Nephron (organoid): ENCODE data around the gene PEX5L.

ENCODE experiments used
- H3K27ac Mint-ChIP-seq, 3 experiments: 2 replicates each; pipeline ENCODE4 v1.8.0; 2020; ENCODE audit warnings: mixed read lengths in 3 of 3, mild to moderate bottlenecking in 2 of 3, moderate library complexity in 1 of 3
- H3K27me3 Mint-ChIP-seq: 2 replicates; pipeline ENCODE4 v1.8.0; 2021; ENCODE audit warnings: low read depth, mild to moderate bottlenecking, moderate library complexity, mixed read lengths
- H3K36me3 Mint-ChIP-seq: 2 replicates; pipeline ENCODE4 v1.8.0; 2020; ENCODE audit warnings: low read depth, mixed read lengths
- H3K4me1 Mint-ChIP-seq: 2 replicates; pipeline ENCODE4 v1.8.0; 2020; ENCODE audit warnings: mixed read lengths
- H3K4me3 Mint-ChIP-seq, 3 experiments: 2 replicates each; pipeline ENCODE4 v1.8.0; 2020; ENCODE audit warnings: mild to moderate bottlenecking in 3 of 3, mixed read lengths in 3 of 3, moderate library complexity in 2 of 3
- H3K9me3 Mint-ChIP-seq: 2 replicates; pipeline ENCODE4 v1.8.0; 2020; ENCODE audit warnings: mixed read lengths
- TF ChIP-seq, protein P1 (sequence below), 3 experiments: fragments of 200-600 bp; sonication (generic); IDR thresholded peaks; one replicate each; pipeline ENCODE4 v1.5.0; 2021; ENCODE audit warnings: antibody characterized with exemption in 3 of 3; ENCODE audit not compliant: unreplicated experiment in 3 of 3

Gene PEX5L

DNA sequence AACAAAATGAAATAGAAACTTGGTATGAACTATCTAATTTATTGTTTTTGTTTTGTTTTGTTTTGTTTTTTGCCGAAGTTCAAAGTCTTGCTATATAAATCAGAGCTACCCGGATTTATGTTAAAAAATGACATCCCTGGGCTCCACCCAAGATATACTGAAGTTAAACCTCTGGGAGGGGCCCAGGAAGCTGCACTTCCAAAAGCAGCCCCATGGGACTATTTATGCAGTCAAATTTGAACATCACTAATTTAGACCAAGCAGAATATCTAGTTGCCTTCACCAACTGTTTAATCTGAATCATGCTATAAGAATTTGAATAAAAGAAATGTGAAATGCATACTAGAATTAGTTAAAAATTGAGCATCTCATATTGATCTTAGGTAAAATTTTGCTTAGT, 32.2 kb downstream of the PEX5L start:
- Mint-ChIP-seq H3K36me3 (no peaks in the 10 kb centered on the region), H3K4me3 (no peak overlapping the region), H3K4me1 (no peaks in the 10 kb centered on the region), H3K27me3 (no peaks in the 10 kb centered on the region), H3K27ac (no peak overlapping the region), H3K9me3 (peaks cover 7% of the 10 kb centered on the region)
- TF ChIP-seq, protein P1, sequence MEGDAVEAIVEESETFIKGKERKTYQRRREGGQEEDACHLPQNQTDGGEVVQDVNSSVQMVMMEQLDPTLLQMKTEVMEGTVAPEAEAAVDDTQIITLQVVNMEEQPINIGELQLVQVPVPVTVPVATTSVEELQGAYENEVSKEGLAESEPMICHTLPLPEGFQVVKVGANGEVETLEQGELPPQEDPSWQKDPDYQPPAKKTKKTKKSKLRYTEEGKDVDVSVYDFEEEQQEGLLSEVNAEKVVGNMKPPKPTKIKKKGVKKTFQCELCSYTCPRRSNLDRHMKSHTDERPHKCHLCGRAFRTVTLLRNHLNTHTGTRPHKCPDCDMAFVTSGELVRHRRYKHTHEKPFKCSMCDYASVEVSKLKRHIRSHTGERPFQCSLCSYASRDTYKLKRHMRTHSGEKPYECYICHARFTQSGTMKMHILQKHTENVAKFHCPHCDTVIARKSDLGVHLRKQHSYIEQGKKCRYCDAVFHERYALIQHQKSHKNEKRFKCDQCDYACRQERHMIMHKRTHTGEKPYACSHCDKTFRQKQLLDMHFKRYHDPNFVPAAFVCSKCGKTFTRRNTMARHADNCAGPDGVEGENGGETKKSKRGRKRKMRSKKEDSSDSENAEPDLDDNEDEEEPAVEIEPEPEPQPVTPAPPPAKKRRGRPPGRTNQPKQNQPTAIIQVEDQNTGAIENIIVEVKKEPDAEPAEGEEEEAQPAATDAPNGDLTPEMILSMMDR (IDR thresholded peaks at IDR 0.05; ENCODE audit: unreplicated experiment in 3 of 3) = no peak

DNA sequence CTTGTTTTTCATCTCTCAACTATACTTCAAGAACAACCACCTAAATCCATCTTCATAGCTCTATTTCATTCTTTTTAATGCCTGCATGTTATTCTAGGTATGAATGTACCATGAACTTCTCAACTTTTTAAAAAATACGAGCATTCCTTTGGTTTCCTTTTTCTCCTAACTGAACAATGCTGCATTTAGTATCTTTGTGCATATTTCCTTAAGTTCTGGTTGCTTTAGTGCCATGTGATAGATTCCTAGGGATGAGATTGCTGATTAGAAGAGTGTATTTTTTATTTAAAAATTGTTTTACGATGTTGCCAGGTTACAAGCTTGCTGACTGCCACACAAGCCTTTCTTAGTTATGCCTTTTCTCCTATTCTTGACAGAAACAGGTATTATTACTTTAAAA, 34.7 kb downstream of the PEX5L start:
- Mint-ChIP-seq H3K4me3 (no peak overlapping the region), H3K36me3 (no peaks in the 10 kb centered on the region), H3K4me1 (no peaks in the 10 kb centered on the region), H3K27ac (no peak overlapping the region), H3K9me3 (no peaks in the 10 kb centered on the region), H3K27me3 (peaks cover 3% of the 10 kb centered on the region)
- TF ChIP-seq, protein P1 (IDR thresholded peaks at IDR 0.05; ENCODE audit: unreplicated experiment in 3 of 3) = no peak

DNA sequence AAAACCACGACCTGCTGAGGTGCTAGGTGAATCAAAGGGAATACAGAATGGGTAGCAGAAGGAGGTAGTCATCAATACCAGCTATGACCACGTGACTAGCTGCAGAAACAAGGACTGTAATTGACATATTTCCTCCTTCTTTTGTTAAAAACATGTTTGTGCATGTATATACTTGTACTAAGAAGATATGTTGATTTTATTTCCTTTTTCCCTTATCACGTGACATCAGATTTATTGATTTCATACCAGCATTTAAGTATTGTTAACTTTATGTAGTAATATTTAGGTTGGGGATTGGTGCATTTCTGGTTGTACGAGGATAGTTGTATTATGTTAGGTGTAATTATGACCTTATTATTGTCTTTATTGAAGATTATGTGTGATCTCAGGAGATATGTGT, 36.2 kb downstream of the PEX5L start:
- Mint-ChIP-seq H3K4me1 (no peaks in the 10 kb centered on the region), H3K27me3 (peaks cover 3% of the 10 kb centered on the region), H3K36me3 (no peaks in the 10 kb centered on the region), H3K27ac (no peak overlapping the region), H3K4me3 (no peak overlapping the region), H3K9me3 (peaks cover 2% of the 10 kb centered on the region)
- TF ChIP-seq, protein P1 (IDR thresholded peaks at IDR 0.05; ENCODE audit: unreplicated experiment in 3 of 3) = no peak

DNA sequence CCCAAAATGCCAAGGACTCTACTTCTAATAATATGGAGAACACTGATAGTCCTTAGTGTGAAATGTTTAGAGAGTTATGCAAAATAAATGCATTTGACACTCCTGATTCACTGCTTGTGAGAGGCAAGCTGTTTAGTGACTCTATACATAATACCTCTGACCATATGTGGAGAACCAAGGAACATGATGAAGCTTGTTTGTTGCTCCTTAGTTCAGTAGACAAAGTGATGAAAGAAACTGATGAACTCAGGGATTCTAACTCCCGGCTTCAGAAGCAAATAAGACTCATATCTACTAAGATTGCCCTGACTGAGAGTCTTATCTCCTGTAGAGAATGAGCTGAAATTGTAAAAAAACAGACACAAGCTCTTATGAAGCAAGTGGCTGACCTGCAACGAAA, 41.3 kb downstream of the PEX5L start:
- Mint-ChIP-seq H3K36me3 (no peaks in the 10 kb centered on the region), H3K27me3 (peaks cover 3% of the 10 kb centered on the region), H3K4me3 (no peak overlapping the region), H3K27ac (no peak overlapping the region), H3K9me3 (peaks cover 2% of the 10 kb centered on the region), H3K4me1 (no peaks in the 10 kb centered on the region)
- TF ChIP-seq, protein P1 (IDR thresholded peaks at IDR 0.05; ENCODE audit: unreplicated experiment in 3 of 3) = no peak

DNA sequence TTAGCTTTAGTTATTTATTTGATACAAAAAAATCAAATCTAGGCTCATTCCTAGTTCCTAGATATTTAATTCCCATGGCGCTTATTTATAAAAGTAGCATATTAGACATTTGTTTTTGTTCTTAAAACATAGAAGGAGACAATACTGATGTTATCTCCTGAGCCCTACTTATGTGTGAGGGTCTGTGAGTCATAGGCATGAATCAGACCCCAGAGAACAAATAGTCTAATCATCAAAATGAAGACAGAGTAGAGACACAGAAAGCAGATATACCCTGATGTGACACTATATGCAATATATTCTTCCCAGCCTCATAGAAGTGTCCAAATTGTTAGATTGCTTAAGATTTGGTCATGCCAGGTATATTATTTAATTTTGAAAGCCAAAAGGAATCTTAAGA, 44.9 kb downstream of the PEX5L start:
- TF ChIP-seq, protein P1 (IDR thresholded peaks at IDR 0.05; ENCODE audit: unreplicated experiment in 3 of 3) = no peak
- no peak overlapping the region for H3K4me3 Mint-ChIP-seq
- no peaks in the 10 kb centered on the region for H3K27me3 Mint-ChIP-seq
- no peaks in the 10 kb centered on the region for H3K4me1 Mint-ChIP-seq
- no peak overlapping the region for H3K27ac Mint-ChIP-seq
- H3K9me3 Mint-ChIP-seq = peaks cover 2% of the 10 kb centered on the region
- H3K36me3 Mint-ChIP-seq = no peaks in the 10 kb centered on the region

DNA sequence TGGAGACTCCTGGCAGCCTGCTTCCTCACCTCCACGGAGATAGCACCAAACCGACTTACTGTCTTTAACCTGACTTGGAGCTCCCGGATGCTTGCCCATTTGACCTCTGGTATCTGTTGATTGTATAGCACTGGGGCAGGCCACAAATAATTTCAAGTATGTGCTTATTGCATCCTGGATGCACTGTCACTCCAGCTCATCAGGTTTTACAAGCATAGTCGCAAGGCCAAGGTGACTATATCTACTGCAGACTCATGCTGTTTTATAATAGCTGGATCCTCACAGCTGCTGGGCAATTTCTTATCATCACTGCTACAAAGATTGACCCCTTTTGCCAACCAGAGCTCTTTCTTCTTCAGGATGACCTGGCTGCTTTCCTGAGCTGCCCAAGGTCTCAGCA, 45.6 kb downstream of the PEX5L start:
- Mint-ChIP-seq H3K9me3 (peaks cover 2% of the 10 kb centered on the region), H3K27ac (no peak overlapping the region), H3K36me3 (no peaks in the 10 kb centered on the region), H3K27me3 (no peaks in the 10 kb centered on the region), H3K4me1 (no peaks in the 10 kb centered on the region), H3K4me3 (no peak overlapping the region)
- TF ChIP-seq, protein P1 (IDR thresholded peaks at IDR 0.05; ENCODE audit: unreplicated experiment in 3 of 3) = no peak
